HG03103 (cell line): ENCODE data around the gene NDUFS8.

Source experiments
- ATAC-seq: cut with Tn5 transposase; IDR thresholded peaks from one replicate; pipeline ENCODE4 v1.9.1; 2021; ENCODE audit warnings: low read depth; ENCODE audit not compliant: unreplicated experiment

Gene NDUFS8

GRCh38 chr11:68014947-68015447, 15.5 kb upstream of the NDUFS8 start:
- ATAC-seq = no peak

GRCh38 chr11:68015467-68015866, 15.0 kb upstream of the NDUFS8 start:
- no peak for ATAC-seq

DNA sequence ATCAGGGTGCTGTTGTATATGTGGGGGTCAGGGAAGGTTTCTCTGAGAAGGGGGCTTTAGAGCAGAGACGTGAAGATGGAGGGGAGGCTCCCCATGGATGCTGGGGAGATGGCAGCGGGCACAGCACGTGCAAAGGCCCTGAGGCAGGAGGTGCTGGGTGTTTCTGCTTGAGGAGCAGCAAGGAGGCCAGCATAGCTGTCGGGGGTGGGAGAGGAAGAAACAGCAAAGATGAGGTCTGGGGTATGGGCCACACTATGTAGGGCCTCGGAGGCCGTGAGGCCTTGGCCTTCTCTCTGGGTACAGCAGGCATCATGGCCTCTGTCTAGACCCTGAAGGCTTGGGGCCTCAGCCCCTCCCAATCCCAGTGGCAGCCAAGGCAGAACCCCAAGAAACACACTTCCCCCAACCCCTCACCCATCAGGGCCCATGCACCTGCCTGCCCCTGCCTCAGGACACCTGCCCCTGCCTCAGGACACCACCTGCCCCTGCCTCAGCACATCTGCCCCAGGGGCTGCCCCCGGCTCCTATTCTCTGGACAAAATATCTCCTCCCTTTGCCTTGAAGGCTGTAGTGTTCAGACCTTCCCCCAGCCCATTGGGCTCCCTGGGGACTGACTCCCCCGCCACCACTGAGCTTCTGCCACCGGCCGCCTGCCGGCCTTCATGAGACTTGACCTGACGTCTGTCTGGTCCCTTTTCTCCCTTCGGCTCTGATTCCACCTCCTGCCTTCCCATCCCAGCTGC, 14.1 kb upstream of the NDUFS8 start:
- ATAC-seq = no peak

DNA sequence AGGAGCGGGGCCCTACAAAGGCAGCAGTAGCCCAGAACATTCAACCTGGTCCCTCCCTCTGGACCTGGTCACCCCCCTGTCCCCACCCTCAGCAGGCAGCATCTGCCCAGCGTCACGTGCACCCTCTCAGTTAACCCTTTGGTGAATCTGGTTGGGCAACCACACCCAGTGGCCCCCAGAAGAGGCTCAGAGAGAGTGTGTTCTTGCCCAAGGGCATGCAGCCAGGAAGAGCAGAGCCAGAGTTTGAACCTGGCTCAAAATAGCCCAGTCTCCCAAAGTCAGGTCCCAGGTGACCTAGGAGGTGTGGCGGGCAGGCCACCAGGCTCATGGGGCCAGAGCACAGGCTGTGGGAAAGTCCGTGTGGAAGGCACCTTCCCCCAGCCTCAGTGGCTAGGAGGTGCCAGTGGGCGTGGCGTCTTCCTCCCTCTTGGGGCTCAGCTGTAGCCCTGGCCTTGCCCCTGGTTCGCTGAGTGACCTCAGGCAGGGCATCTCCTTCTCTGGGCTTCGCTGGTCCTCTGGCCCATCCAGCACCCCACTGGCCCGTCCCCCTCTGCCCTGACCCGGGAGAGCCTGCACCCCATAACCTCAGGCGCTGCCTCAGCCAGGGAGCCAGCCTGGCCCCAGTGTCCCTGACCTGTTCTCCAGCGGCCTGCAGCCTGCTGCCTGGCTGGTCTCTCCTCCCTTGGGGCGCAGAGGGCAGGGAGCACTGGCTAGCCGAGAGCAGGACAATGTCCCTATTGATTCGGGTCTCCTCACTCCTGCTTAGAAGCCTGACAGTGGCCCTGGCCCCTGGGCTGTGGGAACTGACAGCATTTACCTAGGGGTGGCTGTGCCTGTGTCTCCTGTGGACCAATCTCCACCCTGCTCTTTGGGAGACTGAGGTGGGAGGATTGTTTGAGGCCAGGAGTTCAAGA, 13.3 kb upstream of the NDUFS8 start:
- no peak for ATAC-seq

DNA sequence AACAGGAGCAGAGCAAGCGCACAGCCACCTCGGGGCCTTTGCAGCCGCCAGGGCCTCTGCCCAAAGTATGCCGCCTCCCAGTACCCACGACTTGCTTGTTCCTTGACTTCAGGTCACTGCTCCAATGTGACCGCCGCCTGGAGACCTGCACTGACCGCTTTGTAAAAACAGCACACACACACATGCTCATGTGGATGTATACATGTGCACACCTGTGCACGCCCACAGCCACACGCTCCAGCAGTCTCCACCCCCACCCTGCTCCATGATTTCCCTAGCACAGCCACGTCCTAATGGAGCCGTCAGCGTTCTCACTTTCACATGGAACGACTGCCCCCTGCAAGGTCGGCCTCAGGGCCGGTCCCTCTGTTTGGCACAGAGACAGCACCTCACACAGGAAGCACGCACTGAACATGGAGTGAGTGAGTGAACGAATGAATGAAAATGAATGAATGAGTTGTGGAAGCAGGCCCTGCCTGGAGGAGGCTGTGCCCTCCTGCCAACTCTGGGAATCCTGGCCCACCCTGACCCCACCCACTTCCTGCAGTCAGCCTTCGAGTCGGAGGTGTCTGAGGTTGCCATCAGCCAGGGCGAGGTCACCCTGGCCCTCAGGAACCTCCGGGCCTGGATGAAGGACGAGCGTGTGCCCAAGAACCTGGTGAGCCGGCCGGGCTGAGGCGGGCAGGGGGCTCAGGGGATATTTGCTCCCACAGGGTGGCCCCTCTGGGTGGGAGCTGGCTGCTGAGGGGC, 12.3 kb upstream of the NDUFS8 start:
- no peak for ATAC-seq

GRCh38 chr11:68018730-68019190, 11.7 kb upstream of the NDUFS8 start:
- no peak for ATAC-seq

GRCh38 chr11:68019486-68019885, 11.0 kb upstream of the NDUFS8 start:
- no peak for ATAC-seq

DNA sequence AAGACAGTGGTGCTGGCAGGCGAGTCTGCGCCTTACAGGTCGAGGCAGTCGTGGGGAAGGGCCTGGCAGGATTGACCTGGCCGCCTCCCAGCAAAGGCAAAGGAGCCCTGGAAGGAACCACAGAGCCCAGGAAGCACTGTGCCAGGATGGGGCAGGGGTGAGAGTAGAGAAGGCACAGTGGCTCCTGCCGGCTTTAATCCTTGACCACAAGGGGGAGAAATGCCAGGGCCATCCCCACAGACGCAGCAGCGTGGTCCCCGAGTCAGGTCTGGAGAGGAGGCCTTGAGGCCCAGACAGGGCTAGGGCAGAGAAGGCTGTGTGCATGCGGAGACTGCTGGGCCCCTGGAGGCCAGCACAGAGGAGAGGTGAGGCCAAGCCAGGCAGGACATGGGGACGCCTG, 9.9 kb upstream of the NDUFS8 start:
- no peak for ATAC-seq

- no peak for ATAC-seq
Measured at GRCh38 chr11:68021167-68021787, 9.2 kb upstream of the NDUFS8 start.

GRCh38 chr11:68022531-68022930, 8.0 kb upstream of the NDUFS8 start:
- no peak for ATAC-seq

DNA sequence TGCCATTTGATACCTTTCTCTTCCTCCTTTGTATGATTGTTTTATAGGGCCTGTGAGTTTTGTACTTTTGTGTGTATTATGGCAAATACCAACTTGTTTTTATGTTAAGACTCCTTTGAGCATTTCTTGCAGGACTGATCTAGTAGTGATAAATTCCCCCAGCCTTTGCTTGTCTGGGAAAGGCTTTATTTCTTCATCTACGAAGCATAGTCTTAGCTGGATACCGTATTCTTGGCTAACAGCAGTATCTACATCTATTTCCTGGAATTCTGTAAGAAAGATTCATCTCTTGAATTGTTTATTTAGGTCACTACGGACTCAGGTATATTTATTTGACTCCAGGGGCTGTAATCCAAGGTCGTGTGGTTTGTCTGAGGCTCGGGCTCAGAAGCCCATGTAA, 6.0 kb upstream of the NDUFS8 start:
- no peak for ATAC-seq

DNA sequence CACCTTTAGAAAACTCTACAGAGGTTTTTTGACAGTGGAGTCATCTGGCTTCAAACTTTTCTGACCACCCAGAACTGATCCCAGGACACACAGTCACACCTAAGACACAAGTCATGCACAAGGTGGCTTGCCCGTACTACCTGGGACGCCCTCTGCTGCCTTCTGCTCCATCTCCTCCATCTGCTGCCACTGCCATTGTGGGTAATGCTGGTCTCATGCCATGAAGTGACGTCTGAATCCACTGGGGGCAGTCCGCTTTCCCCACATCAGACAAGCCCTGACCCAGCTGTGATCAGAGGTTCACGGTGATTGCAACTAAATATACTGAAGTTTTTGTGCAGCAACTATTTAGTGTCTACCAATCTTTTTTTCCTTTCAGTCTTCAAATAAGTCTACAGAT, 5.4 kb upstream of the NDUFS8 start:
- no peak for ATAC-seq

DNA sequence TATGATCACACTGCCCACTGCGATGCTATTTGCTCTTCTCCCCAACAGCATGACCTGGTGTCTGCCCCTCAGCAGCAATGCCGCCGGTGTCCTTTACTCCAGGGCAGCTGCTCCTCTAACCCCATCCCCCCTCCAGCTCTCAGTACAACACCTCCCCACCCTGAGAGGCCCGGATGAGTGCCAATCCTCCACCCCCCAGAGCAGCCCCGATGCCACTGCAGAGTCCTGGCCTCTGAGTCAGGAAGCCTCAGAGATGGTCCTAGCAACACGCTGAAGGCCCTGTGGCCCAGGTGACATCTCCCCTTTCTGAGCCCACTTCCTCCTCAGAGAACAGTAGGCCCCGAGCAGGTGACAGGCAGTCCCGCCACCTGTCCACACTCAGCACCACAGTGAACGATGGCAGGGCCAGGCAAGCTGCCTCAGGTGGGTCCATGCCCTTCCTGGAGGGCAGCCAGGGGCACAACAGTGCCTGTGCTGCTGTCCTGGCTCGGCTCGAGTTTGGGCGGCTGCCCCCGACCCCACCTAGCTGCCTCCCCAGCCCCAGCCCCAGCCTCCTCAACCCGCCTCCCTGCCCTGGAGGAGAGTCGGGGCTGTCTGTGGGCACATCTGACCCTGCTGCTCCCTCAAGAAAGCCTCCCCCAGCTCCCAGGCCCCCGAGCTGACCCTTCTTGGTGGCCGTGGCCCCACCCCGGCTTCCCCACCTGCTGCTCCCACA, 3.9 kb upstream of the NDUFS8 start:
- no peak for ATAC-seq

DNA sequence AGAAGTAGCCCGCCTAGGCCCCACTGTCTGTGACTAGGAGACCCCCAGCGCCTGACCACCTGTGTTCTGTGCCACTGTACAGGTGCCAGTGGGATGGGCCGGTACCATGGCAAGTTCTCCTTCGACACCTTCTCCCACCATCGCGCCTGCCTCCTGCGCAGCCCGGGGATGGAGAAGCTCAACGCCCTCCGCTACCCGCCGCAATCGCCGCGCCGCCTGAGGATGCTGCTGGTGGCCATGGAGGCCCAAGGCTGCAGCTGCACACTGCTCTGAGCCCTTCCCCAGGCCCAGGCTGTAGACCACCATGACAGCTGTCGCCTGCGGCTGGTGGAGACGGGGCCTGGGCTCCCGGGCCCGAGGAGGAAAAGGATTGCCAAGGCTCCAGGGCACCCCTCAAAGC, 2.8 kb upstream of the NDUFS8 start:
- no peak for ATAC-seq

- ATAC-seq = no peak
Measured at GRCh38 chr11:68028802-68029545, 1.5 kb upstream of the NDUFS8 start.

GRCh38 chr11:68031144-68031464, 623 bp downstream of the NDUFS8 start:
- ATAC-seq = no peak

DNA sequence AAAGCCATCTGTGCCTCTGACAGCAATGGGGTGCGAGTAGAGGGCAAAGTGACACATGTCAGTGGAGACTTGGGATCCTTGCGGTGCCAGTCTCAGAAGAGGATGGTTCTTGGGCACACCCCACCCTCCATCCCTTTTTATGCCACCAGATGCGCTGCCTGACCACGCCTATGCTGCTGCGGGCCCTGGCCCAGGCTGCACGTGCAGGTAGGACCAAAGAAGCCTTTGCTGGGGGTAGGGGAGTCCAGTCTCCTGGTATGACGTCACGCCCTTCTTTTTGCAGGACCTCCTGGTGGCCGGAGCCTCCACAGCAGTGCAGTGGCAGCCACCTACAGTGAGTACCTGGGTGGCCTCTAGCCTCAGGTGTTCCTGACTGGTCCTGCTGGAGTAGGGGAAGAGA, 1.5 kb downstream of the NDUFS8 start:
- ATAC-seq = no peak

GRCh38 chr11:68032997-68033707, 2.7 kb downstream of the NDUFS8 start:
- no peak for ATAC-seq

GRCh38 chr11:68033708-68034045, 3.2 kb downstream of the NDUFS8 start:
- ATAC-seq = no peak
